HL-60/S4 treated with retinoic acid at 250 ng/mL for 4 days and 3 days (cell line): Measurements from ENCODE around the gene PRM2.
"Not testable (repeated sequence)": the region's sequence is repeated elsewhere in the genome, so short reads cannot be mapped to it uniquely, and the experiment has no call there.

Source experiments
- in situ Hi-C: fragments of 300-500 bp; cut with MboI; formaldehyde crosslinking; loops from 2 replicates; pipeline ENCODE4 v1.7.0; 2022; ENCODE audit warnings: low sequenced_read_pairs

PRM2 gene

DNA sequence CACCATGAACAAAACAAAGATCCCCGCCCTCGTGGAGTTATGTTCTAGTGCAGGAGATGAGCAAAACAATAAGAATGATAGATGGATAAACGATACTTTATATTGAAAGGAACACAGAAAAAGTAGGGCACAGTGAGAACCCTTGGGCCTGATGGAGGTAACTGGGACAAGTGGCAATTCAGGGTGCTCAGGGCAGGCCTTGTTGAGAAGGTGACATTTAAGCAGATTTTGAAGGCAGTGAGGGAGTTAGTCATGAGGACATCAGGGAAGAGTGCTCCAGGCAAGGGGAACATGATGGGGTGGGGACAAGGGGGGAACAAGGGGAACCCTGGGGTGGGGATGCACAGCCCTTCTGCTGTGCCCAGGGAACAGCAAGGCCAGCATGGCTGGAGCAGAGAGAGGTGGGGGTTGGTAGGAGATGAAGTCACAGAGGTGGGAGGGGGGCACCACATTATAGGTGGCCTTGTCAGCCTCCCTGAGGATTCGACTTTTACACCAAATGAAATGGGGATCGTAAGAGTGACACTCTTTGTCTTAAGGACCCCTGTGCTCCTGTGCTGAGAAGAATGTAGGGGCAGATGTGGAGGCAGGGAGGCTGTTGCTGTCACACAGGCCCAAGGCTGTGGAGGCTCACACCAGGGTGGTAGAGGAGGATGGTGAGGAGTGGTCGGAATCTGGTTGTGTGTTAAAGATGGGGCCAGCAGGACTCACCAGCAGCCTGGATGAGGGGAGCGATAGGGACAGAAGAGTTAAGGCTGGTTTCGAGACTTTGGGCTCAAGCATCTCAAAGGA is 14.0 kb upstream of the PRM2 start:
- in situ Hi-C loops = no loop called here

- in situ Hi-C loops = not testable (repeated sequence)
These were observed 13.4 kb upstream of the PRM2 start for GRCh38 chr16:11289696-11290095.

- in situ Hi-C loops = no loop called here
These were observed 12.9 kb upstream of the PRM2 start for GRCh38 chr16:11289202-11289601.

GRCh38 chr16:11285842-11286241 is 9.6 kb upstream of the PRM2 start:
- in situ Hi-C loops = no loop called here

- in situ Hi-C loops = no loop called here
These were observed 7.6 kb upstream of the PRM2 start for GRCh38 chr16:11283820-11284248.

DNA sequence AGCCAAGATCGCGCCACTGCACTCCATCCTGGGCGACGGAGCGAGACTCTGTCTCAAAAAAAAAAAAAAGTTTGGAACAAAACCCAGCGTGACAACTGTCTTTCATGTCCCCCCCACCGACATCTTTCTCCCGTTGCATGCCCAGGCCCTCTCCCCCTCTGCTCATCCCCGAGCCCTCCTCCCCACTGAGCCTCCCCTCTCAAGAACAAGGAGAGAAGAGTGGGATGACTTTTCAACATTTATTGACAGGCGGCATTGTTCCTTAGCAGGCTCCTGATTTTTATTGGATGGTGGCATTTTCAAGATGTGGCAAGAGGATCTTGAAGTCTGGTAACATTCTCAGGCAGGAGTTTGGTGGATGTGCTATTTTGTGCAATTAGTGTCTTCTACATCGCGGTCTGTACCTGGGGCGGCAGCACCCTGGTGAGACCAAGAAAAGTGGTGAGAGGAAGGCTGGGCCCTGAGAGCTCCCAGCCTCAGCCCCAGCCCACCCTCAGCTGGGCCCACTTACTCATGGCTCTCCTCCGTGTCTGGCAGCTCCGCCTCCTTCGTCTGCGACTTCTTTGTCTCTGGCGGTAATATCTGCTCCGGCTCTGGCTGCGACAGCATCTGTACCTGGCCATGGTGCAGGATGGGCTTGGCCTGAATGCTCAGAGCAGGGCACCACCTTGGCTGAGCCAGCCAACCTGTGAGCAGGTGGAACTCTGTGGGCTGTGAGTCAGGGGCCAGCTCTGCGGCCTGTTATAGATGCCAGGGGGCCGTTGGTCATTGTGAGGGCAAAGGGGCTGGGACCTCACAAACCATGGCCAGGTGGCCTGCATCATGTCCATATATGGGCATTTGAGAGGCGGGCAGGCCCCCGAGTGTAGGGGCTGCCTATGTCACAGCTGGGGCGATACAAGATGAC is 4.6 kb upstream of the PRM2 start, which contains the start of gene PRM1:
Gene PRM1 (minus strand): TSS at position 715 of the 907 bp plus-strand sequence. CDS start 92 bp downstream, at position 623.
- in situ Hi-C loops = no loop called here

- in situ Hi-C loops = no loop called here
These were observed 2.7 kb upstream of the PRM2 start for GRCh38 chr16:11278681-11279628.

DNA sequence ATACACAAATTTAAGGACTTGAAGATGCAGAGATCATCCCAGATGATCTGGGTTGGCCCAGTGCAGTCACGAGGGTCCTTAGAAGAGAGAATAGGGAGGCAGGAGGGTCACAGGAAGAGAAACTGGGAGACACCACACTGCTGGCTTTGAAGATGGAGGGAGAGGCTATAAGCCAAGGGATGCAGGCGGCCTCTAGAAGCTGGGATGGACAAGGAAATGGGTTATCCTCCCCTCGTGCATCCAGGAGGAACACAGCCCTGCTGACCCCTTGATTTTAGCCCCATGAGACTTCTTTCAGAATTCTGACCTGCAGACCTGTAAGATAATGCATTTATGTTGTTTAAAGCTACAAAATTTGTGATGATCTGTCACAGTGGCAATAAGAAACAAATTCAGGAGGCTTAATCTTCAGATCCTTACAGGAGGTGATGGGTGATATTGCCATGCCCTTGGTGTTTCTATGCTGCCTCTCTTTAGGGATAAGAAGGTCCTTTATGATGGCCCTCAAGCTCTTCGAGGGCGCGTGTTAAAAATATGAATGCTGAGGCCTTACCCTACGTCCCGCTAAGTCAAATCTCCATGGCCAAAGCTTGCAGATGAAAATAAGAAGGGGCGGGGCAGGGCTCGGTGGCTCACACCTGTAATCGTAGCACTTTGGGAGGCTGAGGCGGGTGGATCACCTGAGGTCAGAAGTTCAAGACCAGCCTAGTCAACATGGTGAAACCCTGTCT is 1.5 kb upstream of the PRM2 start:
- in situ Hi-C loops = no loop called here

GRCh38 chr16:11276896-11277593 is 765 bp upstream of the PRM2 start:
- in situ Hi-C loops = no loop called here

GRCh38 chr16:11274964-11275363 is 1.3 kb downstream of the PRM2 start:
- in situ Hi-C loops = no loop called here

- in situ Hi-C loops = no loop called here
These were observed 2.5 kb downstream of the PRM2 start for GRCh38 chr16:11273721-11274324.

GRCh38 chr16:11272921-11273720 is 3.2 kb downstream of the PRM2 start, which contains the start of gene PRM3:
Gene PRM3 (minus strand): TSS chr16:11273629. CDS start chr16:11273595, 34 bp downstream.
- in situ Hi-C loops = no loop called here

DNA sequence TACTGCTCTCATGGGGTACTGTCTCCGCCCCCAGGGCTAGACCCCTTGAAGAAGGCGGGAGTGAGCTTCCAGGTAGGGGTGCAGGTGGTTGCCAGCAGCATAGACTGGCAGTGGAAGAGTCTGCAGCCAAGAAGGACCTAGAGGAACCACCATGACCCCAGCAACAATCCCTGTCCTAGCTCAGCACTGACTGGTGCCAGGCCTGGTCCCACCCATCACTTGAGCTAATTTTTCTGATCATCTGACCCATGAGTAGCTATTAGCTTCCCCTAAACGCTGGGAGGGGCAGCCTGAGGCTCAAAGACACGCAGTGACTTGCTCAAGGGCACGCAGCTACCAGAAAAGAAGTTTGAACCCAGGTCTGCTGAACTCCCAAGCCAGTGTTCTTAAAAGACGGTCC is 3.8 kb downstream of the PRM2 start:
- in situ Hi-C loops = no loop called here

- in situ Hi-C loops = no loop called here
These were observed 4.7 kb downstream of the PRM2 start for GRCh38 chr16:11271610-11272009.

GRCh38 chr16:11270602-11271162 is 5.6 kb downstream of the PRM2 start:
- in situ Hi-C loops = no loop called here

DNA sequence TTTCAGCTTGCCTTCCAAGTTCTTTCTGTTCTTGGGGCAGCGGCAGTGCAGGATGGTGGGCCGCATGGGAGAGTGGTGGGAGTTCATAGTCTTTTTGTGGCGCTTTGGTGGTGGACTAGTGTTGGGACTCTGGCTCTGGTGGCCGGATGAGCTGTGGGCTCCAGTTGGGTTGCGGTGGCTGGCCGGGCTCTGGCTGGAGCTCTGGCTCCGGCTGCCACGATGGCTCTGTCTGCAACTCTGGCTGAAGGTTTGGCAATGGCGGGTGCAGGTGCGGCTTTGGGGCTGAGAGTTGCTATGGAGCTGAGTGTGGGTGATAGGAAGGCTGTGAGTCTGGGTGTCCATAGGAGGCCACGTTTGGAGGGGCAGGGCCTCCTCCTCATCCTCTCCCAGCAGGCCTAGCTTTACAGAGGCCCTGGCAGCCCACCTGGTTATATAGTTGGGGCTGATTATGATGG is 7.3 kb downstream of the PRM2 start, which contains the start of gene TNP2:
Gene TNP2 (minus strand): TSS at position 405 of the 455 bp plus-strand sequence. CDS start 63 bp downstream, at position 342.
- in situ Hi-C loops = no loop called here

- in situ Hi-C loops = no loop called here
These were observed 11.2 kb downstream of the PRM2 start for GRCh38 chr16:11265124-11265523.
